Activated naive CD4-positive, alpha-beta T cell treated with anti-CD3 and anti-CD28 coated beads for 36 hours (primary cell): Measurements from ENCODE around the gene ACSL1. TPM values are rescaled to one million over a fixed set of nuclear protein-coding genes. Genes with fewer than 3 reads are reported as not detected.

ENCODE experiments used
- CTCF ChIA-PET: fragments of 350-600 bp; sonication (Branson Sonifier 250); formaldehyde crosslinking; loops from one replicate; lab custom pipeline; 2021; ENCODE audit warnings: antibody characterized with exemption; lab: Charles Lee
- DNase-seq: peaks from one replicate; pipeline ENCODE4 v3.0.0-alpha.2; 2020
- H3K27ac Mint-ChIP-seq: one replicate; pipeline ENCODE4 v1.8.0; 2021; ENCODE audit warnings: mild to moderate bottlenecking, mixed read lengths
- H3K27me3 Mint-ChIP-seq: one replicate; pipeline ENCODE4 v1.8.0; 2021; ENCODE audit warnings: low read depth, mixed read lengths
- H3K36me3 Mint-ChIP-seq: one replicate; pipeline ENCODE4 v1.8.0; 2021; ENCODE audit warnings: low read depth, mixed read lengths
- H3K4me1 Mint-ChIP-seq: one replicate; pipeline ENCODE4 v1.8.0; 2021; ENCODE audit warnings: low read depth, mixed read lengths
- H3K4me3 Mint-ChIP-seq: one replicate; pipeline ENCODE4 v1.8.0; 2021; ENCODE audit warnings: mild to moderate bottlenecking, moderate library complexity, mixed read lengths
- H3K9me3 Mint-ChIP-seq: one replicate; pipeline ENCODE4 v1.8.0; 2021; ENCODE audit warnings: mixed read lengths
- intact Hi-C: fragments of 100-400 bp; cut with micrococcal nuclease; formaldehyde crosslinking; loops from one replicate; pipeline ENCODE4 v1.15.1; 2023
- total RNA-seq, 2 experiments: library from RNA; stranded (reverse); gene quantifications; one replicate each; pipeline ENCODE4 v1.2.3, GENCODE V29; 2021

The ACSL1 gene
- total RNA-seq, 2 experiments from 2014 or later: 29.8 to 31.9 TPM

- CTCF ChIA-PET: no interaction called here
- Mint-ChIP-seq H3K36me3 (peaks cover 13% of the 10 kb centered on the region), H3K4me1 (peaks cover 2% of the 10 kb centered on the region), H3K9me3 (no peaks in the 10 kb centered on the region), H3K27me3 (no peaks in the 10 kb centered on the region), H3K4me3 (no peak overlapping the region), H3K27ac (no peak overlapping the region)
- intact Hi-C loops: no loop called here
- no peak for DNase-seq
Observed at GRCh38 chr4:184806711-184807110, 19.1 kb downstream of the ACSL1 start.

DNA sequence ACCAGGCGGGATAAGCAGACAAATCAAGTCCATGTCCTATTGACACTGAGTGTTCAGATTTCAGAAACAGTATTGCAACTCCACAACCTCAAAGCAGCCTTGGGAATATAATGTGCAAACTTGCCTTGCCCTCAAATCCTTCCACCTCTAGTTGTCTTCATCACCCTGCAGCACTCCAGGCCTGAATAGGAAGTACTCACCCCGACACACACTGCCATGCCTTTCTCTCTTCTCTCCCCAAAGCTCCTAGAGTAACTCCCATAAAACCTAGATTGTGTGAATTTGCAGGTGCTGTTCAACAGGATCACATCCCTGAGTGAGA, 19.6 kb downstream of the ACSL1 start:
- CTCF ChIA-PET: no interaction called here
- no peaks in the 10 kb centered on the region for H3K27me3 Mint-ChIP-seq
- no peak overlapping the region for H3K27ac Mint-ChIP-seq
- intact Hi-C loops: no loop called here
- no peak for DNase-seq
- H3K4me3 Mint-ChIP-seq: no peak overlapping the region
- peaks cover 13% of the 10 kb centered on the region for H3K36me3 Mint-ChIP-seq
- H3K9me3 Mint-ChIP-seq: no peaks in the 10 kb centered on the region
- peaks cover 2% of the 10 kb centered on the region for H3K4me1 Mint-ChIP-seq

- DNase-seq: no peak
- Mint-ChIP-seq H3K4me3 (no peak overlapping the region), H3K9me3 (no peaks in the 10 kb centered on the region), H3K27ac (no peak overlapping the region), H3K36me3 (peaks cover 13% of the 10 kb centered on the region), H3K27me3 (no peaks in the 10 kb centered on the region), H3K4me1 (peaks cover 2% of the 10 kb centered on the region)
- intact Hi-C loops: no loop called here
- CTCF ChIA-PET: no interaction called here
Observed at GRCh38 chr4:184805462-184806228, 20.1 kb downstream of the ACSL1 start.

GRCh38 chr4:184804621-184805020, 21.1 kb downstream of the ACSL1 start:
- CTCF ChIA-PET: interaction anchor here (0.6 kb wide), 1 partner anchor 203 kb away, joined by 5 read pairs; no protein-coding TSS in a partner anchor
- DNase-seq: no peak
- Mint-ChIP-seq H3K27me3 (no peaks in the 10 kb centered on the region), H3K36me3 (peaks cover 13% of the 10 kb centered on the region), H3K9me3 (no peaks in the 10 kb centered on the region), H3K4me3 (no peak overlapping the region), H3K27ac (no peak overlapping the region), H3K4me1 (peaks cover 2% of the 10 kb centered on the region)
- intact Hi-C loops: no loop called here

DNA sequence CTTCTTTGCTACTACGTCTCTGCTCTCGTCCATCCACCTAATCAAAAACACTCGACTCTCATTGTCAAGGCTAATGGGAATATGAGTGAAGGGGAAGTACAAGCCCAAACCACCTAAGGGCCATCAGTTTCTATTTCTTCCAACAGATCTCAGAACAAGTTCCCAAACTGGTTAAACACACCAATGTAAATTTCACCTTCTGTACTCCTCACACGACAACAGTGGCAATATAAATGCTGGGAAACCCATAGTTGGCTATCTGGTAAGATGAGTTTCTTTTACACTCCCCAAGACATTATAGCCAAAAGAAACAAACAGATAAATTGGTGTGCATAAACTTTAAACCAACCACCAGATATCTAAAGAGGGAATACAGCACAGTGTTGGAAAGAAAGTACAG, 21.9 kb downstream of the ACSL1 start:
- H3K36me3 Mint-ChIP-seq: peaks cover 13% of the 10 kb centered on the region
- no peaks in the 10 kb centered on the region for H3K9me3 Mint-ChIP-seq
- H3K27ac Mint-ChIP-seq: no peak overlapping the region
- intact Hi-C loops: no loop called here
- CTCF ChIA-PET: no interaction called here
- H3K27me3 Mint-ChIP-seq: no peaks in the 10 kb centered on the region
- no peak for DNase-seq
- no peak overlapping the region for H3K4me3 Mint-ChIP-seq
- H3K4me1 Mint-ChIP-seq: peaks cover 2% of the 10 kb centered on the region

GRCh38 chr4:184803133-184803532, 22.6 kb downstream of the ACSL1 start:
- intact Hi-C loops: no loop called here
- H3K27me3 Mint-ChIP-seq: no peaks in the 10 kb centered on the region
- CTCF ChIA-PET: no interaction called here
- H3K27ac Mint-ChIP-seq: no peak overlapping the region
- H3K9me3 Mint-ChIP-seq: no peaks in the 10 kb centered on the region
- H3K4me3 Mint-ChIP-seq: no peak overlapping the region
- DNase-seq: no peak
- peaks cover under 1% of the 10 kb centered on the region for H3K4me1 Mint-ChIP-seq
- H3K36me3 Mint-ChIP-seq: peaks cover 13% of the 10 kb centered on the region

GRCh38 chr4:184802697-184803015, 23.1 kb downstream of the ACSL1 start:
- CTCF ChIA-PET: no interaction called here
- no peak for DNase-seq
- no peaks in the 10 kb centered on the region for H3K9me3 Mint-ChIP-seq
- intact Hi-C loops: no loop called here
- no peak overlapping the region for H3K27ac Mint-ChIP-seq
- no peaks in the 10 kb centered on the region for H3K4me1 Mint-ChIP-seq
- H3K27me3 Mint-ChIP-seq: no peaks in the 10 kb centered on the region
- H3K36me3 Mint-ChIP-seq: peaks cover 14% of the 10 kb centered on the region
- no peak overlapping the region for H3K4me3 Mint-ChIP-seq

DNA sequence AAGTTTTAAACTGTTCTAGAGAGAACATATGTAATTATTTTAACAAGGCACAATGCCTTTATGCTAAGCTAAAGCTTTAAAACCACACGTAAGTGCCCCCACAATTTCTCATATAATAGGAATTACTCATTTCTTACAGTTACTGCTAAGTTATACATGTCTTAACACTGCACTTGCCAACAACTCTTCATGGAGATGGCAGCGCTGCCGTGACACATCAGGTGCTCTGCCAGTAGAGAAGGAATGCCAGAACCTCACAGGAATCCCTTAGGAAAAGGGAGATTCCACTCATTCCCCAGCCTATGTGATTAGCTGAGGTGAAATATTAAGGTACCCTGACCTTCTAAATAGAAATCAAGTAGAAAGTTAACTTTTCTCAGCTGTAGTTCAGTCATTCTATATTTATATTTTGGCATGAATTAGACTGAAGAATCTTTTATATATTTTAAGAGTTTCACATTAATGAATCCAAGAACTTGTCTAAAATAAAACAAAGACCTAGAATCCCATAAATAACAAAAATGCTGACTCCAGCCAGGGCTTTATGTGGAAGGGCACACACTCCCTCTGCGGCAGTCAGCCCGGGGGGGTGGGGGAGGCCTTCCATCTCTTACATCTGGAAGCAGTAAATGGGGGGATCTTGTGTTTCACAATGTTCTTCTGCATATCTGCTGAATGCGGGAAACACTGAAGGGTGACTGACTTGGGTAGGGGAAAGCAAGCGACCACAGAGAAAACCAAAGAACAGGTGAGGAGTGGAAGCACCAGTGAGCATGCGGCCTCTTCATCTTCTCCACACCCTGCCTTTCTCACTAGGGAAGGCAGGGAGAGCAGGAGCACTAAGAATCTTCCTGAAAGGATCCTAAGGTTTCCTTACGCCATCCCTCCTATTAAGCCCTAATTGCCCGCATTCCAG, 23.7 kb downstream of the ACSL1 start:
- Mint-ChIP-seq H3K4me1 (no peaks in the 10 kb centered on the region), H3K27me3 (no peaks in the 10 kb centered on the region), H3K36me3 (peaks cover 20% of the 10 kb centered on the region), H3K9me3 (no peaks in the 10 kb centered on the region), H3K4me3 (no peak overlapping the region), H3K27ac (no peak overlapping the region)
- DNase-seq: no peak
- intact Hi-C loops: no loop called here
- CTCF ChIA-PET: interaction anchor here (0.6 kb wide), 1 partner anchor 538 kb away, joined by 3 read pairs; no protein-coding TSS in a partner anchor

DNA sequence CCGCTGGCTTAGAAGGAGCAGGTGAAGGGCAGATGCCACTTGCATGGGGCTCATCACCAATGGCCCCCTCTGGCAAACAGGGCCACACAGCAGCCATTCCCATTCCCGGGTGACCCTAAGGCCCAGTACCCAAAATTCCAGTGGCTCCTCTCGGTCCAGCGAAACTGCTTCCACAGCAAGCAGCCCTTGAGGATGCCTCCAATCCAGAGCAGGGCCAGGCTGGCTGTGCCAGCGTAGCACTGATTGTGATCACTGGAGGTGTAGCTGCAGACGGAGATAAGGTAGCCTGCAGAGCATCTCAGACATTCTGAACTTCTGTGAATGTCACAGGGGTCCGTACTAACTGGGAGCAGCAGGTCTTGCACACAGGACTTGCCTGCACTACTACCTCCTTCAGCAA, 27.3 kb downstream of the ACSL1 start:
- Mint-ChIP-seq H3K9me3 (no peaks in the 10 kb centered on the region), H3K27ac (no peak overlapping the region), H3K27me3 (peaks cover 2% of the 10 kb centered on the region), H3K4me1 (peaks cover 7% of the 10 kb centered on the region), H3K4me3 (no peak overlapping the region), H3K36me3 (peaks cover 24% of the 10 kb centered on the region)
- intact Hi-C loops: no loop called here
- CTCF ChIA-PET: no interaction called here
- no peak for DNase-seq

DNA sequence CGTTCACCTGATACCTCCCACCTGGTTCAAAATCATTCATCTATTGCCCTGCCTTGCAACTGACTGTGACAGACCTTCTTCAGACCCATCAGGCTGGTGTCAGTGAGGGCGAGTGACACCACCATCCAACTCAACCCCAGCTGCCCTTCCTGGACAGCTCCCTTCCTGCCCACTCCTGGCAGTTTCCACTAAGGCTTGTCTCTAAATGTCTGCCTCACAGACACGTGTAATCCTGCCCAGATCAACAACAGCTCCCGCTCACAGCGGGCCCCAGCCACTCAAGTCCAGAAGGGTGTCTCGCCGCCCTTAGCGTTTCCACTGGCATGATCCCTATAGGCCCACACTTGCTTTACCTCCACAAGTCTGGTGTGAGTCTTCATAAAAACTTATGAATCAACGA, 28.9 kb downstream of the ACSL1 start:
- no peak for DNase-seq
- CTCF ChIA-PET: no interaction called here
- Mint-ChIP-seq H3K27me3 (peaks cover 2% of the 10 kb centered on the region), H3K9me3 (no peaks in the 10 kb centered on the region), H3K36me3 (peaks cover 13% of the 10 kb centered on the region), H3K4me1 (peaks cover 18% of the 10 kb centered on the region), H3K4me3 (no peak overlapping the region), H3K27ac (no peak overlapping the region)
- intact Hi-C loops: no loop called here

- intact Hi-C loops: no loop called here
Observed at GRCh38 chr4:184795214-184795844, 30.4 kb downstream of the ACSL1 start.

DNA sequence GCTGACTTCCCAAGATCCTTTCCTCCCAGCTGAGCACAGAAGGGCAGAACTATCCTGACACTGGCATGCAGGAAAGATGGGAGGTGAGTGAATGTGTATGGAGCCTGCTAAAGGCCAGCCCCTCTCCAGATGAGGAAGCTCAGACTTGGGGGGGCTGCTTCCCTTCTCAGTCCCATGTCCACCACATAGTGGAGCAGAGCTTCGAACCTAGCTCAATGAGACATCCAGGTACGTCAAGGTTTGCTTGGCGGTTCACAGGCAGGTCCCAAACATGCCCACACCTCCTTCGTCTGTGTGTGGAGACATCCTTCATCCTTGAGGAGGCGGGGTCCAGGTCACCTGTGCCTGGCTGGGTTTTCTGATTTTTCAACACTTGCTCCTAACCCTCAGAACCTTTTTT, 31.3 kb downstream of the ACSL1 start:
- peaks cover 22% of the 10 kb centered on the region for H3K4me1 Mint-ChIP-seq
- CTCF ChIA-PET: interaction anchor here (1.1 kb wide), 1 partner anchor 8 kb away, joined by 4 read pairs; no protein-coding TSS in a partner anchor
- H3K9me3 Mint-ChIP-seq: no peaks in the 10 kb centered on the region
- H3K27ac Mint-ChIP-seq: no peak overlapping the region
- H3K36me3 Mint-ChIP-seq: peaks cover 15% of the 10 kb centered on the region
- H3K27me3 Mint-ChIP-seq: peaks cover 2% of the 10 kb centered on the region
- intact Hi-C loops: no loop called here
- no peak for DNase-seq
- H3K4me3 Mint-ChIP-seq: no peak overlapping the region

More at GRCh38 chr4:184795214-184795844, 30.4 kb downstream of the ACSL1 start:
- H3K27me3 Mint-ChIP-seq: peaks cover 2% of the 10 kb centered on the region
- DNase-seq: no peak
- H3K4me1 Mint-ChIP-seq: peaks cover 22% of the 10 kb centered on the region
- H3K27ac Mint-ChIP-seq: no peak overlapping the region
- CTCF ChIA-PET: interaction anchor here (1.1 kb wide), 1 partner anchor 9 kb away, joined by 4 read pairs; no protein-coding TSS in a partner anchor
- no peaks in the 10 kb centered on the region for H3K9me3 Mint-ChIP-seq
- no peak overlapping the region for H3K4me3 Mint-ChIP-seq
- peaks cover 15% of the 10 kb centered on the region for H3K36me3 Mint-ChIP-seq
